ENCODE results near the gene IL1RAPL1. TPM values are rescaled to one million over a fixed set of nuclear protein-coding genes. Genes with fewer than 3 reads are reported as not detected.

Gene IL1RAPL1
- total RNA-seq, 4 donors from 2014 or later = 0.13 TPM; not detected in 3

DNA sequence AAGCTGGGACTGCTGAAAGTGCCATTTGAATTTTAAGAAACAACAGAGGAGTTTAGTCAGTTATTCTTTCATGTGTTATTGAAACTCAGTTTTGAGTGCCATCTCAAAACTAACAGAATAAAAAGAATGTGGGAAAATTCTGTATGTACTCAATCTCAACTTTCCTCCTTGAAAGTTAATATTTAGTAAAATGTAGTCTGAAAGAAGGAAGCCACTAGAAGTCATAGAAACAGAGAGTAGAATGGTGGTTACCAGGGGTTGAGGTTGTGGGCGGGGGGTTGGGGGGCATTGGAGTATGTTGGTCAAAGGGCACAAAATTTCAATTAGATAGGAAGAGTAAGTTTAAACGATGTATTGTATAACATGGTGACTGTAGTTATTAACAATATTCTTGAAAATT lies 999.9 kb downstream of the IL1RAPL1 start:
- Histone ChIP-seq H3K9me3 (no peaks in the 10 kb centered on the region), H3K36me3 (no peaks in the 10 kb centered on the region), H3K4me1 (no peaks in the 10 kb centered on the region), H3K4me3 (no peak overlapping the region), H3K27ac (no peak overlapping the region), H3K27me3 (no peaks in the 10 kb centered on the region)
- WGBS = 64% methylated on average over 2 of the region's 2 CpGs
- TF ChIP-seq, protein P1, sequence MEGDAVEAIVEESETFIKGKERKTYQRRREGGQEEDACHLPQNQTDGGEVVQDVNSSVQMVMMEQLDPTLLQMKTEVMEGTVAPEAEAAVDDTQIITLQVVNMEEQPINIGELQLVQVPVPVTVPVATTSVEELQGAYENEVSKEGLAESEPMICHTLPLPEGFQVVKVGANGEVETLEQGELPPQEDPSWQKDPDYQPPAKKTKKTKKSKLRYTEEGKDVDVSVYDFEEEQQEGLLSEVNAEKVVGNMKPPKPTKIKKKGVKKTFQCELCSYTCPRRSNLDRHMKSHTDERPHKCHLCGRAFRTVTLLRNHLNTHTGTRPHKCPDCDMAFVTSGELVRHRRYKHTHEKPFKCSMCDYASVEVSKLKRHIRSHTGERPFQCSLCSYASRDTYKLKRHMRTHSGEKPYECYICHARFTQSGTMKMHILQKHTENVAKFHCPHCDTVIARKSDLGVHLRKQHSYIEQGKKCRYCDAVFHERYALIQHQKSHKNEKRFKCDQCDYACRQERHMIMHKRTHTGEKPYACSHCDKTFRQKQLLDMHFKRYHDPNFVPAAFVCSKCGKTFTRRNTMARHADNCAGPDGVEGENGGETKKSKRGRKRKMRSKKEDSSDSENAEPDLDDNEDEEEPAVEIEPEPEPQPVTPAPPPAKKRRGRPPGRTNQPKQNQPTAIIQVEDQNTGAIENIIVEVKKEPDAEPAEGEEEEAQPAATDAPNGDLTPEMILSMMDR (IDR thresholded peaks at IDR 0.05) = no peak
- no peak for TF ChIP-seq POLR2A (IDR thresholded peaks at IDR 0.05)
- no peak for TF ChIP-seq EP300 (IDR thresholded peaks at IDR 0.05)
- no peak for TF ChIP-seq POLR2AphosphoS5 (IDR thresholded peaks at IDR 0.05)
- DNase-seq (ENCODE audit: low spot score in 2 of 2) = no peak

DNA sequence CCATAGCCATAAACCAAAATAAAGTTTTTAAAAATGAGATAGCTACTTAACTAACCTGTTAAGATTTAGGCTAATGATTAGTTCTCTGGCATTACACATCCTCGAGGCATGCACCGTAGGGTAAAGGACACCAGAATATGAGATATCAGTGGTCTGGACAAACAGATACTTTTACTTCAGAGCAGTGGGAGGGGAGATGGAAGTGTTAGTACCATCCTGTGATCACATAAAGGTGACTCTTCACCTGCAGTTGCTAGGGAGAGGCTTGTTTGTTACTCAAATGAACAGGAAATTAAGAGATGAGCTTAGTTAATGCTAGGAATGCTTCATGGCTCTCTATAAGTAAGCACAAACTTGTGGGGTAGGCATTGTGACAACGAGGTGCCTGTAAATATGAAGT lies 1003.7 kb downstream of the IL1RAPL1 start:
- no peak overlapping the region for H3K4me3 ChIP-seq
- no peaks in the 10 kb centered on the region for H3K36me3 ChIP-seq
- no peaks in the 10 kb centered on the region for H3K4me1 ChIP-seq
- DNase-seq (ENCODE audit: low spot score in 2 of 2) = no peak
- TF ChIP-seq EP300 (IDR thresholded peaks at IDR 0.05) (no peak), POLR2A (IDR thresholded peaks at IDR 0.05) (no peak), POLR2AphosphoS5 (IDR thresholded peaks at IDR 0.05) (no peak)
- TF ChIP-seq, protein P1 (IDR thresholded peaks at IDR 0.05) = no peak
- 76% methylated on average over 3 of the region's 3 CpGs for WGBS
- H3K27ac ChIP-seq = no peak overlapping the region
- H3K9me3 ChIP-seq = no peaks in the 10 kb centered on the region
- H3K27me3 ChIP-seq = no peaks in the 10 kb centered on the region

- H3K36me3 ChIP-seq = no peaks in the 10 kb centered on the region
- WGBS = 82% methylated on average over 7 of the region's 7 CpGs
- H3K27me3 ChIP-seq = no peaks in the 10 kb centered on the region
- no peak for DNase-seq (ENCODE audit: low spot score in 2 of 2)
- H3K4me1 ChIP-seq = no peaks in the 10 kb centered on the region
- H3K9me3 ChIP-seq = no peaks in the 10 kb centered on the region
- no peak overlapping the region for H3K27ac ChIP-seq
- H3K4me3 ChIP-seq = no peak overlapping the region
- TF ChIP-seq, protein P1 (IDR thresholded peaks at IDR 0.05) = no peak
- TF ChIP-seq POLR2A (IDR thresholded peaks at IDR 0.05) = no peak
- no peak for TF ChIP-seq POLR2AphosphoS5 (IDR thresholded peaks at IDR 0.05)
- no peak for TF ChIP-seq EP300 (IDR thresholded peaks at IDR 0.05)
Measured at GRCh38 chrX:29604381-29604780, 1017.1 kb downstream of the IL1RAPL1 start.

DNA sequence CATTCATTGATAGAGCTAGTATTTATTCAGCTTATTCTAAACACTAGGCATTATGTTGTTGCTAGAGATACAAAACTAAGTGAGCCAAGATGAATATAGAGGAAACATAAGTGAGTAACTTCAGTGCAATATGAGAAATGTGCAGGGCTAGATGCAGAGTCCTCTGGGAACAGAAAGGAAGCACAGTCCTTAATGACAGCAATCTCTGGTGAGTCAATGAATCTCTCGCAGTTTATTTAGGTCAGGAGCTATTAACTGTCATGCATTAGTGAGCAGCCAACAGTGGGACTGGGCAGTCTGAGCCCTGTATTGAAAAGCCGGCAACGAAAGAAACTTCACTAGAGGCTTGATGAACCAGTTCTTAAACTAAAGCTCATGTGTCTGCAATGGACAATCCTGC lies 1030.0 kb downstream of the IL1RAPL1 start:
- H3K4me3 ChIP-seq = no peak overlapping the region
- H3K9me3 ChIP-seq = no peaks in the 10 kb centered on the region
- no peaks in the 10 kb centered on the region for H3K4me1 ChIP-seq
- DNase-seq (ENCODE audit: low spot score in 2 of 2) = no peak
- no peaks in the 10 kb centered on the region for H3K27me3 ChIP-seq
- WGBS = 77% methylated on average over 3 of the region's 3 CpGs
- no peak overlapping the region for H3K27ac ChIP-seq
- TF ChIP-seq POLR2A (IDR thresholded peaks at IDR 0.05) (no peak), POLR2AphosphoS5 (IDR thresholded peaks at IDR 0.05) (no peak), EP300 (IDR thresholded peaks at IDR 0.05) (no peak)
- TF ChIP-seq, protein P1 (IDR thresholded peaks at IDR 0.05) = no peak
- no peaks in the 10 kb centered on the region for H3K36me3 ChIP-seq

GRCh38 chrX:29617725-29618124 lies 1030.5 kb downstream of the IL1RAPL1 start:
- H3K4me1 ChIP-seq = no peaks in the 10 kb centered on the region
- no peak overlapping the region for H3K4me3 ChIP-seq
- no peaks in the 10 kb centered on the region for H3K36me3 ChIP-seq
- no peaks in the 10 kb centered on the region for H3K27me3 ChIP-seq
- TF ChIP-seq POLR2A (IDR thresholded peaks at IDR 0.05) (no peak), EP300 (IDR thresholded peaks at IDR 0.05) (no peak), POLR2AphosphoS5 (IDR thresholded peaks at IDR 0.05) (no peak)
- TF ChIP-seq, protein P1 (IDR thresholded peaks at IDR 0.05) = no peak
- DNase-seq (ENCODE audit: low spot score in 2 of 2) = no peak
- WGBS = 49% methylated on average over 4 of the region's 4 CpGs
- no peaks in the 10 kb centered on the region for H3K9me3 ChIP-seq
- no peak overlapping the region for H3K27ac ChIP-seq

Measured in suprapubic skin (tissue), 4 donors.